GM19468 (cell line): ENCODE results near the gene PSD4.

ENCODE experiments used
- ATAC-seq: cut with Tn5 transposase; IDR thresholded peaks from one replicate; pipeline ENCODE4 v1.9.1; 2021; ENCODE audit warnings: mild to moderate bottlenecking, moderate library complexity, moderate number of reproducible peaks; ENCODE audit not compliant: unreplicated experiment; ENCODE audit errors: extremely low read depth

The PSD4 gene

GRCh38 chr2:113255140-113256070 is 81.6 kb downstream of the PSD4 start:
- ATAC-seq: no peak

- no peak for ATAC-seq
These were observed 83.9 kb downstream of the PSD4 start for GRCh38 chr2:113257516-113258264.

- ATAC-seq: no peak
These were observed 84.8 kb downstream of the PSD4 start for GRCh38 chr2:113258471-113259147.
